ENCODE measurements around the gene STX8.

DNA sequence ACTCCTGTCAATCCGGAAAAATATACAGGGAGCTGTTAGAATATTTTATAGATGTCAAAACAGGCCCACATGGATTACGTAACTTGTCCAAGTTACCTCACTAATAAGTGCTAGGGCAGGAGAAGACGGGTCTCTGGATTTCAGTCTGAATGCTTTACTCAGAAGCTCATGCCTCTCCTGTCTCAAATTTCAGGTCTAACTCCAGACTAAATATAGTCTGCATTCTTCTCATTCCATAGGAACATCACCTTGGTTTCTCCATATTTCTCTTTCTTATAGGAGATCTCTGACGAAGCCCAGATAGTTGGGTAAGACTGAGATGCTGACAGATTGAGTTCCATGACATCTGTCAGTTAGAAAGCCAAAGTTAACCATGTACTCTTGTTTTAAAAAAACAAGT lies 174.2 kb downstream of the STX8 start:
- TF ChIP-seq, protein P1, sequence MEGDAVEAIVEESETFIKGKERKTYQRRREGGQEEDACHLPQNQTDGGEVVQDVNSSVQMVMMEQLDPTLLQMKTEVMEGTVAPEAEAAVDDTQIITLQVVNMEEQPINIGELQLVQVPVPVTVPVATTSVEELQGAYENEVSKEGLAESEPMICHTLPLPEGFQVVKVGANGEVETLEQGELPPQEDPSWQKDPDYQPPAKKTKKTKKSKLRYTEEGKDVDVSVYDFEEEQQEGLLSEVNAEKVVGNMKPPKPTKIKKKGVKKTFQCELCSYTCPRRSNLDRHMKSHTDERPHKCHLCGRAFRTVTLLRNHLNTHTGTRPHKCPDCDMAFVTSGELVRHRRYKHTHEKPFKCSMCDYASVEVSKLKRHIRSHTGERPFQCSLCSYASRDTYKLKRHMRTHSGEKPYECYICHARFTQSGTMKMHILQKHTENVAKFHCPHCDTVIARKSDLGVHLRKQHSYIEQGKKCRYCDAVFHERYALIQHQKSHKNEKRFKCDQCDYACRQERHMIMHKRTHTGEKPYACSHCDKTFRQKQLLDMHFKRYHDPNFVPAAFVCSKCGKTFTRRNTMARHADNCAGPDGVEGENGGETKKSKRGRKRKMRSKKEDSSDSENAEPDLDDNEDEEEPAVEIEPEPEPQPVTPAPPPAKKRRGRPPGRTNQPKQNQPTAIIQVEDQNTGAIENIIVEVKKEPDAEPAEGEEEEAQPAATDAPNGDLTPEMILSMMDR (IDR thresholded peaks at IDR 0.05), result no peak
- no peak for TF ChIP-seq POLR2A (IDR thresholded peaks at IDR 0.05)
